Measurements from ENCODE around the gene CPED1.

DNA sequence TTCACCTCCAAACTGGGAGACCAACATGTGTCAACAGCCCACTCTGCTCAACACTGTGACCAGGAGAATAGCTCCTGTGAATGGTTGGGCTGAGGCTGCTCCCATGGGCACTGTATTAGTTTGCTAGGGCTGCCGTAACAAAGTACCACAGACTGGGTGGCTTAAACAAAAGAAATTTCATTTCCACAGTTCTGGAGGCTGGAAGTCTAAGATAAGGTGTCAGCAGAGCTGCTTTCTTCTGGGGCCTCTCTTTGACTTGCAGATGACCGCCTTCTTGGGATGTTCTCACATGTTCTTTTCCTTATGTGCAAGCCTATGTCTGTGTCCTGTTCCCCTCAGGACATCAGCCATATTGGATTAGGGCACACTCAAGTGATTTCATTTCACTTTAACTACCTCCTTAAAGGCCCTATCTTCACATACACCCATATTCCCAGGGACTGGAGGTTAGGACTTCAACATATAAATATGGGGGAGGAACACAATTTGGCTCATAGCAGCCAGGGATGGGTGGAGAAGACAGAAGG is 90.3 kb downstream of the CPED1 start:
- TF ChIP-seq, protein P1, sequence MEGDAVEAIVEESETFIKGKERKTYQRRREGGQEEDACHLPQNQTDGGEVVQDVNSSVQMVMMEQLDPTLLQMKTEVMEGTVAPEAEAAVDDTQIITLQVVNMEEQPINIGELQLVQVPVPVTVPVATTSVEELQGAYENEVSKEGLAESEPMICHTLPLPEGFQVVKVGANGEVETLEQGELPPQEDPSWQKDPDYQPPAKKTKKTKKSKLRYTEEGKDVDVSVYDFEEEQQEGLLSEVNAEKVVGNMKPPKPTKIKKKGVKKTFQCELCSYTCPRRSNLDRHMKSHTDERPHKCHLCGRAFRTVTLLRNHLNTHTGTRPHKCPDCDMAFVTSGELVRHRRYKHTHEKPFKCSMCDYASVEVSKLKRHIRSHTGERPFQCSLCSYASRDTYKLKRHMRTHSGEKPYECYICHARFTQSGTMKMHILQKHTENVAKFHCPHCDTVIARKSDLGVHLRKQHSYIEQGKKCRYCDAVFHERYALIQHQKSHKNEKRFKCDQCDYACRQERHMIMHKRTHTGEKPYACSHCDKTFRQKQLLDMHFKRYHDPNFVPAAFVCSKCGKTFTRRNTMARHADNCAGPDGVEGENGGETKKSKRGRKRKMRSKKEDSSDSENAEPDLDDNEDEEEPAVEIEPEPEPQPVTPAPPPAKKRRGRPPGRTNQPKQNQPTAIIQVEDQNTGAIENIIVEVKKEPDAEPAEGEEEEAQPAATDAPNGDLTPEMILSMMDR (IDR thresholded peaks at IDR 0.05), result no peak
- TF ChIP-seq POLR2A (IDR thresholded peaks at IDR 0.05), result no peak
